GM21423 (cell line): Measurements from ENCODE around the gene LPIN2.
"Not testable (repeated sequence)": the region's sequence is repeated elsewhere in the genome, so short reads cannot be mapped to it uniquely, and the experiment has no call there.

Source experiments
- ATAC-seq: cut with Tn5 transposase; IDR thresholded peaks from one replicate; pipeline ENCODE4 v1.9.1; 2021; ENCODE audit warnings: mild to moderate bottlenecking, moderate library complexity; ENCODE audit not compliant: unreplicated experiment

Gene LPIN2

GRCh38 chr18:3012136-3013023, 564 bp downstream of the LPIN2 start:
- ATAC-seq: peak; percentile 21

- ATAC-seq: no peak
These were observed 2.9 kb downstream of the LPIN2 start for GRCh38 chr18:3010086-3010485.

- ATAC-seq: no peak
These were observed 4.4 kb downstream of the LPIN2 start for GRCh38 chr18:3008541-3008940.

DNA sequence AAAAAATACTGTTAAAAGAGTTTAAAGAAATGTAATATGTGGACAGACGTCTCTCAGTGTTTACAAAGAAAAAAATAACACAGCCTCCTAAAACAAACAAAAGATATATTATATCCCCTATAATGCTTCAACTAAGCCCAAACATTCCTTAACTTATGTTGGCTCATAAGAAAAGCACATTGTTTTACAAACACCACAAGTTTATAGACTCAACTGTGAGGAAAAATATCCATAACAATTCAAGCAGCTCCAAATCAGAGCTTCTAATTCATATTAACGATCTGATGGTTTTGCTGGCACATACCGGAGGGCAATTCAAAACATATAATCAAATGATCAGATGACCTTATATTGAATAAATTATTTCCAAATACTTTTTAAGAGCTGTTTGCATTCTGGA, 5.5 kb downstream of the LPIN2 start:
- no peak for ATAC-seq

- ATAC-seq: no peak
These were observed 7.5 kb downstream of the LPIN2 start for GRCh38 chr18:3005462-3005861.

DNA sequence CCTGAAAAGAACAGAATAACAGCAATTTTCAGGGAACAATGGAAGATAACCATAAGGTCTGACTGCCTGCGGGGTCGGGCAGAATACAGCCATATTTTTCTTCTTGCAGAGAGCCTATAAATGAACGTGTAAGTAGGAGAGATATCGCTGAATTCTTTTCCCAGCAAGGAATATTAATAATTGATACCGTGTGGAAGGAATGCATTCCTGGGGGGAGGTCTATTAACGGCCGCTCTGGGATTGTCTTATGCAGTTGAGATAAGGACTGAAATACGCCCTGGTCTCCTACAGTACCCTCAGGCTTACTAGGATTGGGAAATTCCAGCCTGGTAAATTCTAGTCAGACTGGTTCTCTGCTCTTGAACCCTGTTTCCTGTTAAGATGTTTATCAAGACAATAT, 9.2 kb downstream of the LPIN2 start:
- not testable (repeated sequence) for ATAC-seq

GRCh38 chr18:3002732-3003131, 10.2 kb downstream of the LPIN2 start:
- no peak for ATAC-seq

DNA sequence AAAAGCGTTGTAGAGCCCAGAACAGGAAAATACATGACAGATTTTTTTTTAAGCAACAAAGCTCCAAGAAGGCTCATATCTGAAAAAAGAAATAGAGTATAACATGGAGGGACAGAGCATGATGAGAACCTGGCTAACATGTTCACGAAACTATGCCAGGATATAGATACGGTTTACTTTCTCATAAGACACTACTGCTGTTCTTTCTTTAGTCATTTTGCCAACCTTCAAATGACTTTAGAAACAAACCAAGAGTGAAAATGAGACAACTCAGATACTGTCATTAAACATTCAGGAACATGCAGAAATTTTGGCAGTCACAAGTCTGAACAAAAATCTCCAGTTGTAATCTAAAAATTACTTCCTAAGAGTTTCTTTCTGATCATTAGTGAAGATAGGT, 14.3 kb downstream of the LPIN2 start:
- ATAC-seq: no peak

DNA sequence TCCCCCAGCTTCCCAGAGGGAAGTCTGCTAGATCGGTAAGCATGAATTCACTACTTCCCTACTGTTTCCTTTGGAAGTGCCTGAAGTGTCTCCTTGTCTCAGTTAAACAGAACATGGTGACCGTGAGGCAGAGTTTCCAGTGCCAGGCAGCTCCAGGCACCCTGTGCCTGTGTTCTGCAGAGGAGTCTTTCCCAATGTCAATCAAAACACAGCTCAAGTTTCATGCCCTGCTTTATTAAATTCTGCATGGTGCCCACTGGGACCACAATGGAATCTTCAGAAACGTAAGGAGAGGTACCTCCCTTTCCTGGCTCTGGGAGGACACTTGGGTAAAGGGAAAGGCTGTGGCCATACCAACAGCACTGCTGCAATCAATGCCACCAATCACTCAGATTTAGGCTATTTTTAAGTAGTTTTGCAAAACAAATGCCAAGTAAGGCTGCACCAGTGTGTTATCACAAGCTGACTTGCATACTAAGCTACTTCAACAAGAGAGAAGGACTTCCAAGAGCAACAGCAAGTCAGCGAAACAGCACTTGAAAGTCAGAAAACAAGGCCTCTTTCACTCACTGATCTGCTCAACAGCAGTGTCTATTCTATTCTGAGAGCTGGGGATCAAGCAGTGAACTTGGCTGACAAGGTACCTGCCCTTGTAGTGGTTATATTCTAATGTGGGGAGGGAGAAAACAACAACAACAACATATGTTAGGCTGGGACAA, 14.9 kb downstream of the LPIN2 start:
- ATAC-seq: no peak

DNA sequence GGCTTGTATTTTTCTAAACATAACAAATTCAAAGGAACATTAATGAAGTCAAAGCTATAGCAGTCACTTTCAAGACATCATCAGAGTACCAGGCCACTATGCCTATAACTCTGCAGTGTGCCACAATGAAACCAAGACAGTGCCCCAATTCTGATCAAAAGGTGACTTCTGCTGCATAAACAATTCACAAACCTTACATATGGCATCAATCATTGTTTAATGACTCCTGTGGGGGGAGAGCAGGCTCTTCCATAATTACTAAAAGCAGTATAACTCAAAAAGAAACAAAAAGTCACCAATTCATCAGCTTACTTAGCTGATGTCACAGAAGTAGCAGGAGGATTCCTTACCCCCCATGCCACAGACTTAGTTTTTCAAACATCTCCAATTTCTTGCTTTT, 15.5 kb downstream of the LPIN2 start:
- no peak for ATAC-seq

DNA sequence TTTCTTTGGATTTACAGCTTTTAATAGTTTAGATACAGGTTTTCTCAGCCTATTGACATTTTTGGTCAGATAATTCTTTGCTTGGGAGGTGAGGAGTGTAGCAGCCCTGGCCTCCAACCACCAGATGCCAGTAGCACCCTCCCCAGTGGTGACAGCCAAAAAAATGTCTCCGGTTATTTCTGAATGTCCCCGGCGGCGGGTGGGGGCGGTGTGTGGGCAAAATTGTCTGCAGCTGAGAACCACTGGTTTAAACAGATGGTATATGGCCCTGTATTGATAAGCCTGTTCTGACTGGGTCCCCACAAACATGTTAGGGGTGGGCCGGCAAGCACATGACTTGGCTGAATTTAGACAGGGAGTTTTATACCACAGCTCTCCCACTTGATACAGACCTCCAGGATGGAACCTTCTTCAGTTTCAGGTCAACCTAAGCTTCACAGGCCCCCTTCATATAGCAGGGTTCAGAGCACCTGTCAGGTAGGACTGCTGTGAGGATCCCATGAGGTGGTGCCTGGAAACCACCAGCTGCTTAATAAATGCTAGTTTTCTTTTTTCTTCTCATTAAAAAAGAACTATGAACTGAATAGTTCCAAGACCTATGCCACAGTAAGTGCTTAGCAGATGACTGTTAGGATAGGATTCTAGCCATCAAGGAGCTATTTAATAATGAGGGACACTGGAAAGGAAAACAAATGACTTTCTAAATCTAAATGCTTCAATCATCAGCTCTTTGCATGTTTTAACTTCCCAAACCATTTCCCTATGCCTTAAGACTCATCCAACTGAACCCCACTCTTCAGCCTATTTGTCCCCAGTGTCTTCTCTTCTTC, 18.1 kb downstream of the LPIN2 start:
- ATAC-seq: peak; percentile 75

DNA sequence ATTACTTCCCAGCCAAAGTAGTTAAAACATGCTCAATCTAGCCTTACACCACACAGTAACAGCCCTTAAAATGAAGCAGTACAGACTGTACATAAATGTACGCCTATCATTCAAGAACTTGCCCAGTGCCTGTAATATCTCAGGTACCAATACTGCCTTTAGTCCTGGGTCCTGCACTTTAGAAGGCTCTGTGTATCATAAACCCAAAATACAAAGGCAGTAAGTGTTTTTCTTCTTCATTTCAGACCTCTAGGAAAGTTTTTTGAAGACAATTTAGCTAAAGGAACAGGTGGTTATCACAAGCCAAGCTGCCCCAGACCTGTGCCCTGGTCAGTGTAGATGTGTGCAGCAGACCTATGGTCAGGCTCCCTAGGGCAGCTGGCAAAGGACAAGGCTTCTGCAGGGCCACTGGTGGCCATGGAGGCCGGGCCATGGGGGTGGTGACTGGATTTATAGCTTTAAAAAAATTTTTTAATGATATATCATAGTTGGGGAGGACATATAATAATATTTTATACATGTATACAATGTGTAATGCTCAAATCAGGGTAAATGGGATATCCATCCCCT, 18.8 kb downstream of the LPIN2 start:
- ATAC-seq: no peak

DNA sequence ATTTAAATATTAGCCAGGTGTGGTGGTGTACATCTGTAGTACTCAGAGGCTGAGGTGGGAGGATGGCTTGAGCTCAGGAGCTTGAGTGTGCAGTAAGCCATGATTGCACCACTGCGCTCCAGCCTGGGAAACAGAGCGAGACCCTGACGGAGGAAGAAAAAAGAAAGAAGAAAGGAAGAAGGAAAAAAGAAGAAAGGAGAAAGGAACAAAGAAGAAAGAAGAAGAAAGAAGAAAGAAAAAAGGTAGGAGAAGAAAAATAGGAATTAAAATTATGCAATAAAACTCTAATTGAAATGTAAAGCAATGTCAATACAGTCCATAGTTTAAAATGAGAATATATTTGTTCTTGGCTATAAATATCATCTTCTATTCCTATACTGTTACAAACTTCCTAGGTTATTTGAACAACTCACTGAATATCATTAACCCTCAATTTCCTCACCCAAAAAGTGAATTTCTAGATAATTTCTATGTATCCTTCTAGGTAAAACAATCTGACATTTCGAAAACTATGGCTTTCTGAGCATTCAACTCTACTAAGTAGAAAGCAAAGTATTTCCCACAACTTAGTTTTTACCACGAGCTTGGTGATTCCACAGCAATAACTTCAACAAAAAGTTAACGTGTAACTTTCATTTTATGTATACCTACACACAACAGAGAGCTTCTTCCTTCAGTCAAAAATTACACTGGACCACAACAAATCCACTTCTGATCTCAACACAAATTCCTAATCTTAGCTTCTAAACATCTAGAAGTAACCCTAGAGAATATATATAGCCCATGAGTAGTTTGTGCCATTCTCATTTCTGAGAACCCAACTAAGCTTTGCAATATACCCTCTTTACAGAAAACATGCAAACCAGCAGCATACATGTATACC, 19.7 kb downstream of the LPIN2 start:
- no peak for ATAC-seq

DNA sequence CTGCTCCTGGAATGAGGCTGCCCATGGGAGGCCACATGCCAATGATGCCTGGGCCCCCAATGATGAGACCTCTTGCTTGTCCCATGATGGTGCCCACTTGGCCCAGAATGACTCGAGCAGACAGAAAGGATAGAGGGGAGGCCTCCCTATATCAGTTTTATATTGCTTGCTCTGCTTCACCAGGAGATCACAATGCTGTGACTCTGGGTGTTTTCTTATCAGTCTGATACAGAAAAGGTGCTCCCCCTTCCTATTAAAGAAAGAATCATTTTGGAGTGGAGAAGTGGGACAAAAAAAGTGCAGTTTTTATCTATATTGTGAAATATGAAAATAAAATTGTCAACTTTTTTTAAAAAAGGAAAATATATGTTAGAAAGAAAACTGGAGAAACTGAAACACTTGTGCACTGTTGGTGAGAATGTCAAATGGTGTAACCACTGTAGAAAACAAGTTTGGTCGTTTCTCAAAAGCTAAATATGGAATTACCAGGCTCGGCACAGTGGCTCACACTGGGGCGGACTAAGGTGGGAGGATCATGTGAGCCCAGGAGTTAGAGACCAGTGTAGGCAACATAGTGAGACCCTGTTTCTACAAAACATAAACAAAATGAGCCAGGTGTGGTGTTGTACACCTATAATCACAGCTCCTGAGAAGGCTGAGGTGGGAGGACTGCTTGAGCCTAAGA, 21.8 kb downstream of the LPIN2 start:
- no peak for ATAC-seq

GRCh38 chr18:2987876-2988790, 24.8 kb downstream of the LPIN2 start:
- no peak for ATAC-seq

GRCh38 chr18:2986150-2986865, 26.6 kb downstream of the LPIN2 start:
- ATAC-seq: no peak

- ATAC-seq: peak; percentile 45
These were observed 27.3 kb downstream of the LPIN2 start for GRCh38 chr18:2985628-2986027.
